Cardiac fibroblast (primary cell): ENCODE results near the gene GPR39.

Experiments
- DNase-seq, 2 donors: peaks; one replicate each; pipeline versions ENCODE4 v3.0.0 to v3.0.0-alpha.2; 2010; ENCODE audit warnings: low read depth in 2 of 2
- H3K4me3 ChIP-seq, 2 donors: replicated peaks in 1 of 2; 1 replicate in 1 of 2; 2 replicates in 1 of 2; pipeline ENCODE4 v1.5.1; 2011; ENCODE audit warnings: low read depth in 2 of 2, low read length in 2 of 2, mild to moderate bottlenecking in 2 of 2, moderate library complexity in 1 of 2
- TF ChIP-seq, protein P1 (sequence below): IDR thresholded peaks from one replicate; pipeline ENCODE4 v1.5.1; 2011; ENCODE audit warnings: low read depth, mild to moderate bottlenecking, low read length, inconsistent platforms

GPR39 gene

DNA sequence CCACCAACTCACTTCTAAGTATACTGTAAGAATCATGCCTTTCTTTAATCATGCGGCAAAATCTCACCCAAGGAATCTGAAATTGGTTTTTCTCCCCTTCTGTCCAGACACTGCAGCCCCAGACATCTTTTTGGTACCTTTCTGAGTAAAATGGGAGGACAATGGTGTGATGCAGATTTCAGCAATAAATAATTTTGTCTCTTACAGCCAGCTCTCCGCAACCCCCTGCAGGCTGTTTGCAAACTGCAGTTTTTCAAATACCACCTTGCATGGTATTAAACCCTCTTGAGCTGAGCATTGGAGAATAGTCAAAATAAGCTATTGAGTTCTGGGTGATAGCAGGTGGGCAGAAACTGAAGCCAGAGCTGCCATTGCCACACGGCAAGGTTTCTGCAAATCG, 32.2 kb downstream of the GPR39 start:
- TF ChIP-seq, protein P1, sequence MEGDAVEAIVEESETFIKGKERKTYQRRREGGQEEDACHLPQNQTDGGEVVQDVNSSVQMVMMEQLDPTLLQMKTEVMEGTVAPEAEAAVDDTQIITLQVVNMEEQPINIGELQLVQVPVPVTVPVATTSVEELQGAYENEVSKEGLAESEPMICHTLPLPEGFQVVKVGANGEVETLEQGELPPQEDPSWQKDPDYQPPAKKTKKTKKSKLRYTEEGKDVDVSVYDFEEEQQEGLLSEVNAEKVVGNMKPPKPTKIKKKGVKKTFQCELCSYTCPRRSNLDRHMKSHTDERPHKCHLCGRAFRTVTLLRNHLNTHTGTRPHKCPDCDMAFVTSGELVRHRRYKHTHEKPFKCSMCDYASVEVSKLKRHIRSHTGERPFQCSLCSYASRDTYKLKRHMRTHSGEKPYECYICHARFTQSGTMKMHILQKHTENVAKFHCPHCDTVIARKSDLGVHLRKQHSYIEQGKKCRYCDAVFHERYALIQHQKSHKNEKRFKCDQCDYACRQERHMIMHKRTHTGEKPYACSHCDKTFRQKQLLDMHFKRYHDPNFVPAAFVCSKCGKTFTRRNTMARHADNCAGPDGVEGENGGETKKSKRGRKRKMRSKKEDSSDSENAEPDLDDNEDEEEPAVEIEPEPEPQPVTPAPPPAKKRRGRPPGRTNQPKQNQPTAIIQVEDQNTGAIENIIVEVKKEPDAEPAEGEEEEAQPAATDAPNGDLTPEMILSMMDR, result peak; percentile 87
- DNase-seq, result peak; percentile 68 to 72
- H3K4me3 ChIP-seq, result no peak overlapping the region

DNA sequence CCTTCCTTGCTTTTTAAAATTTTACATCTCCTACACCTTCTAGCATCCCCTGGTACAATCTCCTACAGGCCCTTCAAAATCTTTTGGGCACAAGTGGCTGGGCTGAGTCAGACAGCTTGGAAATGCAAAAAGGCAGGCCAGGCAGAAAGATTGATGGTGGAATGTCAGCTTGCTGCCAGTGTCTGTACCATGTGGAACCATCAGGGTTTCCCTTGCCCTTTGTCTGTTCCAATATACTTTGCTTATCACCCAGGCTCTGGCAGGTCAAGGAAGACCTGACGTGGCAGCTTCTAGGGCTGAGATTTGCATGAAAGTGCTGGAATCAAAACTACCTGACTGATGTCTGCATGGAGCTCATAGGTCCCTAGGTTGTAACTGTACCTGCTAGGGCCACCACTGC, 33.3 kb downstream of the GPR39 start:
- no peak for DNase-seq
- TF ChIP-seq, protein P1, result no peak
- no peak overlapping the region for H3K4me3 ChIP-seq

DNA sequence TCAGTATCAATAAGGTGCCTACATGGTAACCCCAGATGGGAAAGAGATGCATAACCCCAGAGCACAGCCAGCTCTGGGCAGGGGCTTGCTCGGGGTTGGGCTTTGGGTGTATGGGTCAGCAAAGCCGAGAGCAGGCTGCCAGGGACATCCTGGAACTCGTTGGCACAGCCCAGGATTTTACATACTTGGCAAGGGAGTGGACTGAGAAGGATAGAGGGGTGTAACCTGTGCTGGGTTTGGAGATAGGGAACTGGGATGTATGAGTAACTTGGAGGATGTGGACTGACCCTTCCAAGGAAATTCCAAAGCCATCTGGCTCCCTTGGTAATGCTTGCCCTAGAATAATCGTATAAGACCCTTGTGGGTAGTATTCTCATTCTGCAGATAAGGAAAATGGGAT, 44.2 kb downstream of the GPR39 start:
- DNase-seq, result no peak
- no peak overlapping the region for H3K4me3 ChIP-seq
- TF ChIP-seq, protein P1, result no peak

DNA sequence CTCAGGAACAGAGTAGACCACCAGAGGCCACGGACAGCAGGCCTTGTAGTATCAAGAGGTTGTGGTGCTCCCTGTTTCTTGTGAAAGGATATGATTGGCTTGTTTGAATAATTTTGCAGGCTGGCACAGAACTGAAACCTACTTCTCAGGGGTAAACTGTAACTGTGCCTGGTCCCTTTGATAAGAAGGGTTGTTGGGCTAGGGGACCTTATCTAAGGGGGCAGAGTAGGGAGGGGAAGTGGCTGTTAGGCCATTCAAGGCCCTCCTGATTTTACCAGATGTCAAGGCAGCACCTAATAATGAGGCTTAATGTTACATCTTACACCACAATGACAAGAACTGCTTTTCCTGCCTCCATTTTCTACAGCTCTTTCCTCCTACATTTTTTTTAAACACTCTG, 45.6 kb downstream of the GPR39 start:
- no peak overlapping the region for H3K4me3 ChIP-seq
- DNase-seq, result no peak
- TF ChIP-seq, protein P1, result no peak

DNA sequence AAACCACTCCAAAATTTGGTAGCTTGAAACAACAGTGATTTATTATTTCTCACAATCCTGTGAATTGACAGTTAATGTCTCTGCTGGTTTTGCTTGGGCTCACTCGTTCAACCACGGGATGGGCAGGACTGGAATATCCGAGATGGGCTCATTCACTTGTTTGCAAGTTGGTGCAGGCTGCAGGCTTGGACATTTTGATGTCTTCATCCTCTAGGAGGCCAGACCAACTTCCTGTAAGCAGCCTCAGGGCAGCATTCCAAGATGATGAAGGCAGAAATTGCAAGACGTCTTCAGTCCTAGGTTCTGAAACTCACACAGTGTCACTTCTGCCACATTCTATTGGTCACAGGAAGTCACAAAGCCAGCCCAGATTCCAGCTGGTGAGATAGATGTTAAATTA, 47.1 kb downstream of the GPR39 start:
- DNase-seq, result no peak
- no peak overlapping the region for H3K4me3 ChIP-seq
- TF ChIP-seq, protein P1, result no peak

DNA sequence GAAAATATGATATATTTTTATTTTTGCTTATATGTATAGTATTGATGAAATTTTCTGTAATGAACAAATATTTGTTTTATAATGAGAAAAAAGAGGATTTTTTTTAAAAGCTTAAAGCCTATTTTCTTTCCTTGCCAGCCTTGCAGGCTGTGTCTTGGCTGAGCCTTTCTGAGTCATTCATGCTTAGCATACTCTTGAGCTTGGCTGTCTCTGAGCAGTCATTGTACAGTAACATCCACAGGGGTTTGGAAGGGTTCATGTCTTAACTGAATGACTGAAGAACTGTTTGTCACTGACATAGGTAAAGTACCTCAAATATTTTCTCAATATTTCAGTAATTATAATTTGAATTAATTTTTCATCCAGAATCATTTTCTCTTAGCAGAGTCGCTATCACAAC, 49.3 kb downstream of the GPR39 start:
- peak in 1 of 2 donors; percentile 28 for DNase-seq
- no peak overlapping the region for H3K4me3 ChIP-seq
- TF ChIP-seq, protein P1, result no peak

DNA sequence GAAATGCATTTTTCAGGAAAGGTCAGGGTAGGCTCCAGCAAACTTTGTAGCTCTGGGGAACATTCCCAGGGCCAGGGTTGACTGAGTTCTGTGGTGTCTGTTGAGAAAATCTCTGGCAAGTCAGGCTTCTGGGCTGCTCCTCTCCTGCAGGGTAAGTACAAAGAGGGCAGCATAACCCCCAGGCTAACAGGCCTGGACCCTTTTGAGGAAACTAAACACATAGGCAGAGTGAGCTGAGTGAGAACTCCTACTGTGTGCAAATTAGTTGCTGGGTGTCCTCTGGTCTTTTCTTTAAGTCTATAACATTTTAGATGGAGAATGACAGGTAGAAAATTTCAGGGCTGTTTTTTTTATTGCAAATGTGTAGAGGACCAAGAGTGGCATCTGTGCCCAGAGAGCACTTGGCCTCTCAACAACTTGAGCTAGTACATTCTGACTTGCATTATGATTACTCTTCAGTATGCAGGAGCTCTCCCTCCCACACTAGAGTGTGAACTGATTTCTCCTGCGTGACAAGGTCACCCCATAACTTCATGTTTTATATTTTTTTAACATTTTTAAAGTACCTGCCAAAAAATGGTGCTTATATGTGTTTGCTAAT, 49.9 kb downstream of the GPR39 start:
- TF ChIP-seq, protein P1, result no peak
- DNase-seq, result no peak
- H3K4me3 ChIP-seq, result no peak overlapping the region
